SW 1271 (cell line): Measurements from ENCODE around the gene TCF7L2.
"Not testable (repeated sequence)": the region's sequence is repeated elsewhere in the genome, so short reads cannot be mapped to it uniquely, and the experiment has no call there.

Source experiments
- DNase-seq, 2 experiments: peaks; one replicate each; lab custom pipeline; 2025; lab: John Stamatoyannopoulos, UW

TCF7L2 gene

GRCh38 chr10:113066120-113066519, 116.1 kb downstream of the TCF7L2 start:
- DNase-seq = not testable (repeated sequence)

DNA sequence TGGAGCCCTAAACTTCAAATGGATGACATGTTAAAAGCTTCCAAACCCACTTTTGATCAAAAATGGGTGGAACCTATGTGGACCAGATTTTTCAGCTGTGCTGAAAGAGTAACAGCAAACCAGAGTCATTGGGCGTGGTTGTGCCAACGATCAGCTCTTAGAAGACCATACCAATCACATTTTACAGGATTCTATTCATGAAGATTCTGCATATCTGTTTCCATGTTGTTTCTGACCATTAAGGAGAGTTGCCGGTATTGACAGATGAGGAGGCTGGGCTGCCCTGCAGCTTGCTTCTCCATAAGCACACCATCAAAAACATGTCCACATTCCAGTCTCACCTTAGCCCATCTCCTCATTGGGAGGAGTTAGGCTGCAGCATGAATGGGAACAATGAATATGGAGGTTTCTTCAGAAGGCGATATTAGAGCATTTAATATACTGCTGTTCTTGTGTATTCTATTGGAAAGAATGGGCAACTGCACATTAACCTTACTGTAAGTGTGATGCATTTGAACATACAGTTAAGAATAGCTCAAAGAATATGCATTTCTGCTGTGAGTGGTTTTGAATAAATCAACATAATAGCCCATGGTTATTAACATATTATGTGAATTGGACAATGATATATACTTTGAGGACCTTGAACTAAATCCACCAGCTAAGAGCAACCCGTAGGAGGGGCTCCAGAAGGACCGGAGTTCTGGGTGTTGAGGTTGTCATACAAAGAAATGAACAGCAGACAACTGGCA, 116.7 kb downstream of the TCF7L2 start:
- no peak for DNase-seq

GRCh38 chr10:113067501-113067900, 117.5 kb downstream of the TCF7L2 start:
- DNase-seq = no peak

- no peak for DNase-seq
Observed at GRCh38 chr10:113068178-113068890, 118.3 kb downstream of the TCF7L2 start.

DNA sequence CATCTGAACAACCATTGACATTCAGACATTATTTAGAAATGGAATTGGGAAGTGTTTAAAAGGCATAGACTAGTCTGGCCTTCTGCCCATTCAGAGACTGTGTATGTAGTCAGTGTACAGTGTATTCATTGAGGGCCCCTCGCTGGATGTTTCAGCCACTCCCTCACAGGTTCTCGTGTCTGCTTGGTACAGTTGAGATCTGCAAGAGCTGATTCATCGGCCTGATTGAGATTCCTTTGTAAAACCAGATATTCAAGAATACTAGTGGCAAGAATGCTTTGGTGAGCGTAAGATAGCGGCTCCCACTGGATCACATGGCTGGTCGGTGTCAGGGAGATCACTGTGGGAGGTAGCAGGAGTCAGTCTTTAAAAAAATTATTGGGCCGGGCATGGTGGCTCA, 119.5 kb downstream of the TCF7L2 start:
- no peak for DNase-seq

DNA sequence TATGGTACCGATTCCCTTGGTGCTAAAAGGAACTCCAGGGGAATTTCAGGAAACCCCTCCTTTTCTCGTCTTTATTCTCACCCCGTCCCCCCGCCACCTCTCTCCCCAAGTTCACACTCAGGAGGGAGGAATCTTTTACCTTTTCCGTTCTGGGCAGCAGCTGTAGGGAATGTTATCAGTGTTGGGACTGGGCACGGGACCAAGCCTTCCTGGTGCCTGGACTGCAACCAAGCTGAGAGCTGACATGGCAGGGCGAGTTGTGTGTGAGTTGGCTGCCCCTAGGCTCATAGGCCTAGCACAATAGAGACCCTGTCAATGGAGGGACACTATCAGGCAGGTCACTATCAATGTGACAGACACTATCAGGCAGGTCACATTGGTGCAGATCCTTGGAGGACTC, 121.4 kb downstream of the TCF7L2 start:
- no peak for DNase-seq

- DNase-seq = peak; percentile 92 to 93
Observed at GRCh38 chr10:113073549-113074189, 123.6 kb downstream of the TCF7L2 start.

DNA sequence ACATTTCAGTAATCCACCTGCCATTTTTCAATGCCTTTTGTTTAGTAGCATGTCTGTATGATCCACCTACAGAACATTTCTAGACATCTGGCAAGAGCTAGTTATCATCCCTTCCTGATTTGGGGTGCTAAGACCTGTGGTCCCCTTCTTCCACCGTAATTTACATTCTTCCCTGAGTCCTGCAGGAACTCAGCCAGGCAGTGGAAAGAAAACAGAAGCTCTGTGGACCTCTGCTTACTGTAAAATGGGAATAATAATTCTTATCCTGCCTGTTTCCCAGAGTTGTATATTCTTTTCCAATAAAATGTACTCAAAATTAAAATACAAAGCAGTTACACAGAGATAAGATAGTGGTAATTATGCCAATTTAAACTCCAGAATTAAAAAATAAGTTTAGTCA, 126.9 kb downstream of the TCF7L2 start:
- DNase-seq = no peak

DNA sequence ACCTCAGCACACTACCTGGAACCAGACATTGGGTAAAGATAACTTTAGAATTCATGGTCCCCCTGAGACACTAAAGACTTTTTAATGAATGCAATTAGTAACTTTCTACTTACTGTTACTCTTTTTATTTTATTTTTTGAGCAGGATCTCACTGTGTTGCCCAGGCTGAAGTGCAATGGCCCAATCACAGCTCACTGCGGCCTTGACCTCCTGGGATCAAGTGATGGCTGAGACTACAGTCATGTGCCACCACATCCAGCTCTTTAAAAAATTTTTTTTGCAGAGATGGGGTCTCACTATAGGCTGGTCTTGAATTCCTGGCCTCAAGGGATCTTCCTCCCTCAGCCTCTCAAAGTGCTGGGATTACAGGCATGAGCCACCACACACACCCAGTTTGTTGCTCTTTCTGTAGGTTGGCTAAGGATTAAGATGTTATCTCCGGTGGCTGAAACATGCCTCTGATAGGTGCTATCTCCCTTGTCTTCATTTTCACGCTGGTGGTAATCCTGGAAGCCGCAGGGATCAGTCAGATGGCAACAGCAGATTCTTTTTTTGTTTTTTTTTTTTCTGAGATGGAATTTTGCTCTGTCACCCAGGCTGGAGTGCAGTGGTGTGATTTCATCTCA, 128.3 kb downstream of the TCF7L2 start:
- no peak for DNase-seq

GRCh38 chr10:113080061-113080924, 130.2 kb downstream of the TCF7L2 start:
- DNase-seq = no peak

DNA sequence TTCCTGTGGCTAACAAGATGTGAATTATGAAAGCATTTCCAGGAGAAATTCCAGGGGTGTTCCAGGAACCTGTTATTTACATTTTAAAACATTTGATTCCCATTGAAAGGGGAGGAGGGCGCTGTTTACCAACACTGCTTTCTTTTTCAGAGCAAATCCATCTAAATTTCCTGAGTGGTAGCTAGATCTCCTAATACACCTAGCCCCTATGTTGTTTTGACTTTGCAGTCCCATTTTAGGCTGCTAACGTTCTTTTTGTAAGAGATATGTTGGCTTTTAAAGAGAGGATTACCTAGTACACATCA, 130.8 kb downstream of the TCF7L2 start:
- DNase-seq = no peak

GRCh38 chr10:113084031-113084430, 134.0 kb downstream of the TCF7L2 start:
- no peak for DNase-seq

- DNase-seq = no peak
Observed at GRCh38 chr10:113085776-113086175, 135.7 kb downstream of the TCF7L2 start.

GRCh38 chr10:113086282-113086681, 136.2 kb downstream of the TCF7L2 start:
- no peak for DNase-seq

DNA sequence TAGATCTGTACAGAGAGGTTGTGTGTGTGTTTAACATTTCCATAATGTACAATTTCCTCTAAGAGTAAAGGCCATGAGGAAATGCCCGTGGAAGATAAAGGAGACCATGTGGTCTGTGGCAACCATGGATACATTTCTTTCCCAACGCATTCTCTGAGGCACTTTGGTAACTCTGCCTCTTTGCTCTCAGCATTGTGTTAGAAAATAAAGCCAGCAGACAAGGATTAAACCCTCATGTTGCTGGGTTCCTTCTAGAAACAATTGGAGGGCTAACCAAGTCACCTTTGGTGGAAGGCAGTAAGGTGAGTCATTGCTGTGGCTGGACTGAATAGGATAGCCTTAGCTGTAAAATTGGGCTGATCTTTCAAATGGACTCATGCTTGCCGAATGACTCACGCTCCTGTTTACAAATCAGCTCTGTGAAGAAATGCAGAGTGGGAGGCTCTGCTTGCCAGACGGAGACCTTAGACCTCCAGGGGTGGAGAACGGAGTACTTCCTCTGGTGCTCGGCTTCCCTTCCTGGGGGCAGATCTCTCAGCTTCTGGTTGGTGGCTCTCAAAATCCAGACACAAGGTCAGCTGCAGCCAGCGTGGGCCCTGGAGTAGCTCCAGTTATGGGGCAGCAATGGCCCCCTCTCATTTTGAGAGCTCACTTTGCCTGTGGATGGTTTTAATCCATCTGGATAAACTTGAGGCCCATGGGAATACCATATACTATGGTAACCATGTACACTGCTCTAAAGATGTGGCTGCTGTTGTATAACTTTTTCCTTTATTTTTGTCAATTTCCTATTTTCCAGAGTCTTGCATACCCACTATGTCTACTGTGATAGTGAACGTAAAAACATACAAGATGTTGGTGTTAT, 137.3 kb downstream of the TCF7L2 start:
- DNase-seq = peak; percentile 91 to 96

GRCh38 chr10:113088194-113088593, 138.1 kb downstream of the TCF7L2 start:
- DNase-seq = no peak

- DNase-seq = no peak
Observed at GRCh38 chr10:113089551-113089950, 139.5 kb downstream of the TCF7L2 start.

- DNase-seq = no peak
Observed at GRCh38 chr10:113091920-113092319, 141.9 kb downstream of the TCF7L2 start.

- peak in 1 of 2 experiments; percentile 7 for DNase-seq
Observed at GRCh38 chr10:113093188-113094113, 143.4 kb downstream of the TCF7L2 start.

DNA sequence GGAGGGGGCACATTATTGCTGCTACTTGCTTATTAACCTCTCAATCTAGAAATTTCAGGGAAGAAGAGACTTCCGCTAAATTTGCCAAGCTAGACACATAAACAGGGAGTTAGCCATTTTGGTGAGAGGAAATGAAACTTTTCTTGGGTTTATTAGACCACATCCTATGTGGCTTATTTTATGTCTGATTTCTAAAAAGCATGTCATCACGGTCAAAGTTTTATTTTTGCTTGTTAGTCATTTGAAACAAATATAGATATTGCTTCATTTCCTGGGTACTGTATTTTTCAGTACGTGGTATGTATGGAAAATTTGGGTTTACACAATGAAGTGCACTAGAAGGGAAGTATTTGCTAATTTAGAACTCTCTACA, 144.1 kb downstream of the TCF7L2 start:
- no peak for DNase-seq
